VCaP (cell line): ENCODE data around the gene POU3F1.

Experiments used
- H3K27ac ChIP-seq: fragments of 450-650 bp; 2 replicates; pipeline ENCODE4 v1.5.1; 2017
- CTCF ChIP-seq: fragments of 450-650 bp; conservative IDR thresholded peaks from 2 replicates; pipeline ENCODE4 v1.5.1; 2017; ENCODE audit warnings: mild to moderate bottlenecking, moderate library complexity

POU3F1 gene

DNA sequence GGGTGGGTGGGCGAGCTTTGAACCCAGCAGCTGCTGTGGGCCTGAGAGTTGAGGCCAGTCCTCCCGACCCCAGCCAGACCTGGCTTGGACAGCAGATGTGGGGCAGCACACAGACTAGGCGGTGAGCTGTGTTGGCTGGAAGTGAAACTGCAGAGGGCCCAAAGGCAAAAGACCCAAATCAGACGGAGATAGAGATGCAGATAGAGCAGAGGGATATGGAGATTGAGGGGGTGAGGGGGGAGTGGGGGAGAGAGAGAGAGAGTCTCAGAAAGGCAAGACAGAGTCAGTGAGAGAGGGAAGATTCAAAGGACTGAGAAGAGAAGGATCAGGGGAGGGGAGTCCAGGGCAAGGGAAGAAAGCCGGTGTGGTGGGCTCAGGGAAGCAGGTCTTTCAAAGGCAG is 17.0 kb upstream of the POU3F1 start:
- no peak overlapping the region for H3K27ac ChIP-seq
- TF ChIP-seq CTCF: no peak

- no peak for TF ChIP-seq CTCF
- H3K27ac ChIP-seq: no peak overlapping the region
These were observed 16.0 kb upstream of the POU3F1 start for GRCh38 chr1:38062361-38063288.

- TF ChIP-seq CTCF: no peak
- H3K27ac ChIP-seq: no peak overlapping the region
These were observed 15.3 kb upstream of the POU3F1 start for GRCh38 chr1:38061883-38062328.

- no peak for TF ChIP-seq CTCF
- H3K27ac ChIP-seq: no peak overlapping the region
These were observed 14.7 kb upstream of the POU3F1 start for GRCh38 chr1:38061290-38061689.

GRCh38 chr1:38060498-38060897 is 13.9 kb upstream of the POU3F1 start:
- no peak for TF ChIP-seq CTCF
- no peak overlapping the region for H3K27ac ChIP-seq

GRCh38 chr1:38059635-38060250 is 13.2 kb upstream of the POU3F1 start:
- H3K27ac ChIP-seq: no peak overlapping the region
- TF ChIP-seq CTCF: no peak

- TF ChIP-seq CTCF: no peak
- H3K27ac ChIP-seq: no peak overlapping the region
These were observed 9.4 kb upstream of the POU3F1 start for GRCh38 chr1:38055965-38056364.
